Suppressor macrophage treated with lipopolysaccharide for 1 hour (primary cell): ENCODE data around the gene PSEN2.

Experiments
- DNase-seq, 3 donors: peaks; one replicate each; pipeline ENCODE4 v3.0.0-alpha.2; 2020 to 2022

The PSEN2 gene

DNA sequence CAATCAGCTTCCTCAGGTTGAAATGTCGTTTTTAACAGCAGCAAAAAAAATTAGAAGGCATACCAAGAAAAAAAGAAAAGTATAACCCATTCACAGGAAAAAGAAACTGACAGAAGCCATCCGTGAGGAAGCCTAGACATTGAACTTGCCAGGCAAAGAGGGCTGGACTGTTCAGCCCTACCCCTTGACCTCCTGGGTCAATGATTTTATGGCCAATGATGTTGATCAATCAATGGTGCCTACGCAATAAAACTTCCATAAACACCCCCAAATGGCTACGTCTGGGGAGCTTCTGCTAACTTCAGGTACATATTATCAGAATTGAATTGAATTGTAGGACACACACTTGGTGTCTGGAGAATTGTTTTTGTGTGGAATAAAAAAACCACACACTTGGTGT lies 4.8 kb upstream of the PSEN2 start:
- DNase-seq: no peak

GRCh38 chr1:226867461-226868054 lies 2.9 kb upstream of the PSEN2 start:
- DNase-seq: no peak

DNA sequence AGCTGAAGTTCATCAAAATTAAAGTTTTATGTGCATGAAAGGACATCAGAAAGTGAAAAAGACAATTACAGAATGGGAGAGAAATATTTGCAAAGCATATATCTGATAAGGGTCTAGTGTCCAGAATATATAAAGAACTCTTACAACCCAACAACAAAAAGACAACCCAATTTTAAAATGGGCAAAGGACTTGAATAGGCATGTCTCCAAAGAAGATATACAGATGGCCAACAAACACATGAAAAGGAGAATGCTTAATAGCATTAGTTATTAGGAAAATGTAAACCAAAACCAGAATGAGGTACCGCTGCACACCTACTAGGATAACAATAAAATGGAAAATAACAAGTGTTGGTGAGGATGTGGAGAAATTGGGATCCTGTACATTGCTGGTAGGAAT lies 1.7 kb upstream of the PSEN2 start:
- no peak for DNase-seq

- DNase-seq: no peak
Observed at GRCh38 chr1:226870026-226870400, 403 bp upstream of the PSEN2 start.

- no peak for DNase-seq
Observed at GRCh38 chr1:226871636-226872327, 1.4 kb downstream of the PSEN2 start.

DNA sequence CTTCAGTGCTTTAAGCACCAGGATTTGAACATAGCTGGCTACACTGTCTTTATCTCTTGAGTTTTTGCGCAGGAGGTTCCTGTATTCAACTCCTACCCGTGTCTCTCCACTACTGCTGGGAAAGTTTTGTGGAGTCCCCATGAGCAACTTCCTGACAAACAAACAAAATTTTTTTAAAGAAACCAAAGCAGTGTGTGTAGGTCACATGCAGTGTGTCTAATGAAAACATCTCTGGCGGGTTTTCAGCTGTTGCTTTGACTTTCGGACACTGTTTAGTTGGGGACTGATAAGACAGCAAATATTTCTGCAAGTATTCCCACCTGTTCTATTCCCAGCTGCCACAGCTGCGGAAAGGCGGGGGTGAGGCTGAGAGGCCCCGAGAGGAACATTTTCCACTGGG lies 2.0 kb downstream of the PSEN2 start:
- peak; percentile 81 to 91 (median 87) for DNase-seq

DNA sequence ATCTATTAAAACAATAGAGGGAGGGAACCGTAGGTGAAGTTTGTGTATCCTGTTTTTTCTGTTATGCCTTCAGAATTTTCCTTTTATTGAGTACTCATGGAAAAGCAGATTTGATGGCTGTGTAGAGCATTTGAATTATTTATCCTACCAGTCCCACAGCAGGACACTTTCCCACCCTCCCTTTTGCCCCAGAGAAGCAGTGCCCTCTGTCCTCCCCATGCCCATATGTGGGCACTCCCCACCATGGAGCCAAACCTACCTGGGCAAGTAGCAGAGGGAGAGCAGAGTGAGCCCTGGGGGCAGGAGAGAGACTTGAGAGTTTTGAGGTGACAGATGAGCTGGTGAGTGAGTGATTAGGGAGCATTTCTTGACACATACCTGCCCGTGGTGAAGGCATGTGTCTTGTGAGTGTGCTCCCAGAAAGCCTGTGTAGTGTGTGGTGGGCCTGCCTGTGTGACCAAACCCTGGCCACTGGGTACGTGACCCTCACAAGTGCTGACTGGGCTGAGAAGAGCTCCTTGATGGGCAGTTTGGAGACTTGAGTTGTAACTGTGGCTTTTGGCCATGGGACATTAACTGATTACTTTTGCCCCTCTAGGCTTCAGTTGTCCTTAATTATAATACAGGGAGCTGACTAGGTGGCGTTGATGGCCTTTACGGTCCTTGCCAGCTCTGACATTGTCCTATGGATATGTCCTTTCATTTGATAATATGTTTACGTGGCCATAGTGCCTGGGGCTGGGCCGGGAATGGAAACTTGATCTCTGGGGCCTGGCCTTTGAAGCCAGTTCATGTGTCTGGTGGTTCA lies 3.6 kb downstream of the PSEN2 start:
- peak in 1 of 3 donors; percentile 17 for DNase-seq

DNA sequence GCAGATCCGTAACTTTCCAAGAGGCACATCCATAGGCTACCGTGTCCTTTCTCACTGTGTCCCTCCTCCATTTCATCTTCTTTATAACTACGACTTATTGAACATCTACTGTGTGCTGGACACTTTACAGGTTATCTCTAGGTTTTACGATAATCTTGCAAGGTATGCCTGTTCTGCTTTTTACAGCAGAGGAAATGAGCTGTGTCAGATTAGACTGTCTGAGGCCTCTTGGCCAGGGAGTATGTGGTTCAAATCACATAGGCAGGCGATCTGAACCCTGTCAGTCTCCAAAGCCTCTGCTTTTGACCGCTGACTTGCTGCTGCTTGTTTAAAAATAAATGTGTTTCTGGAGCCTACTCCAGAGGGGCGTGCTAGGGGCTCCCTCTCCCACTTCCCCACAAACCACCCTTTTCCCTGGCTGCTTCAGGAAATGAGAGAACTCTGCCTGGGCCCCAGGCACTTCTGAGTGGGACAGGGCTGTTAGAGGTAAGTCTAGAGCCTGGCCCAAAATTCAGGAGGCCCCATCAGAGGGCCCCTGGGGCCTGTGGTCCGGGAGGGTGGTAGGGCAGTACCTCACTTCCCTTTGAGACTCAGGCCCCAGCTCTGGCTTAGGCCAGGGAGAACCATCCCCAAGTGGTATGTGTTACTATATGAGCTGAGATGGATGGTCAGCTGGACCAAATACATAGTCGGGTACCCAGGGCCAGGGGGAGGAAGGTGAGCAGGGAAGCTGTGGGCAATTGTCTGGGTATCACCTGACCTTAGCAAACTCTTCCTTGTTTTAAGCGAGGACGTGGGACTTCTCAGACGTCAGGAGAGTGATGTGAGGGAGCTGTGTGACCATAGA lies 4.4 kb downstream of the PSEN2 start:
- DNase-seq: peak in 1 of 3 donors; percentile 15

DNA sequence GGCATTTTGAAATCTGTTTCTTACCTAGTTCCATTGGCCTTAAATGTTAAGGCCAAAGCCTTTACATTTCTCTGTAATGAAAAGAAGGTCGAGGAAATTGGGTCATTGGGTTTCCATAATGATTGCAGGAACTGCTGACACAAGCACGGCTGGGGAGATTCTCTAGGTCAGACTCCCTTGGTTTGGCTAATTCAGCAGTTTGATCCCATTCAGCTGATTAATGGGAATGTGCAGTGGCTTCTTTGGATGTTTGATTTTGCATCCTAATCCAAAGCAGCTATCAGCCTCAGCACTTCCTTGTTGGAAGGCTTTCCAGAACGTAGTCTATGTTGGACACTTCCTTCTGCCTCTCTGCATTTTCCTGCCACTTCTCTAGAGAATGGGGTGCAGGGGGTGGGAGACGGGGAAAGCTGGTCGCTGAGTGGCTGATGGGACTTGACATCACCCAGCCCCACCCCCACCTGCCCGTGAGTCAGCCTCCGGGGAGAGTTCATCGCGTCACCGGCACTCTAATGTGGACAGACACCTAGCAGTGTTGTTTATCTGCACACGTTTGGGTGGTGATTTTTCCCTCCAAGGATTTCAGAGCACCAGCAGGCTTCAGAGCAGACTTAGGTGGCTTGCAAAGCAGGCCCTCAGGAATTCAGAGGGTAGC lies 5.4 kb downstream of the PSEN2 start:
- DNase-seq: peak in 1 of 3 donors; percentile 18

DNA sequence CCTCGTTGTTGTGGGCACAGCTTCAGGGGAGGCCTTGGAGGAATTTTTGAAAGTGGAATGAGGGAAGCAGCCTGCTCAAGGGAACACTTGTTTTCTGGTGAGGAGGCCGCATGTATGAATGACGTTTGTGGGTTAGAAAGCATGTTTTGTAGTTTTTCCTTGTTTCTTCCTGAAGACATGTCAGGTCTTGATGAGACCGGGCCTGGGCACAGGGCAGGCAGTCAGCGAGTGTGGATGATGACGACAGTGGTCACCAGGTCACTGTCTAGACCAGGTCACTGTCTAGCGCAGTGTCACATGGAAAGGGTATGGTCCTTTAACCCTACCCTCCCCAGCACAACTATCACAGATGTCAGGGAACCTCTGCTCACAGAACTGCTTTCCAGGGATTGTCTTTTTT lies 7.3 kb downstream of the PSEN2 start:
- no peak for DNase-seq

DNA sequence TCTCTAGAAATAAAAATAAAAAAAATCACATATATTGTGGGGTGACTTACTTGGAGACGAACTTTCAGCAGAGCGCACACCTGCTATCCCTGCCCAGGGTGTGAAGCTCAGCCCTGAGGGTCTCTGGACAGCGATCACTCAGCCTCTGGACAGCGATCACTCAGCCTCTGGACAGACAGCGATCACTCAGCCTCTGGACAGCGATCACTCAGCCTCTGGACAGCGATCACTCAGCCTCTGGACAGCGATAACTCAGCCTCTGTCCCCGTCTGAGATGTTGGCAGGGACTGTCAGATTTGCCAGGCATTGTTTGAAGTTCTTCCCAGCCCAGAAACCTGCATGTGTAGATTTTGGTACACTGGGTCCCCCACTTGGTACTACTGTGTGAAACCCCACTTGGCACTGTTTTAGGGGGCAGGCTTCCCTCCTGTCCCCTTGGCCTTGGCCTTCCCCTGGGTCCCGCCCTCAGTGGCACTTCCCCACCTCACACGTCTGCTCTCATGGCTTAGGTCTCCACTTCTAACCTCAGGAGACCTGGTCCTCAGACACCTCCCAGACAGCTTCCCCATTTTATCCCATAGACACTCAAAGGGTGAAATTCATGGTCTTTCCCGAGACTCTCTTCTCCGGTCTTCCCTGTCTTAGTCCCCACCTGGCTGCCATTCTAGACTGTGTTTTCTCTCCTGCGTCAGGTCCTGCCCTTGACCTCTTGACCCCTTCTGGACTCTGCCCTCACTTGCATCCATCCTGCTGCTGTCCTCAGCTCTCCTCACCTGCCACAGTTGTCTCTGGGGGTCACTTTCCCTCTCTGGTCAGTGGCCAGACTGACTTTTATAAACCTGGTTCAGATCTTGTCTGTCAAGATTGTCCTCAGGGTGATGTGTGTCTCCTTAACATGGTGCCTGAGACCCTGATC lies 10.2 kb downstream of the PSEN2 start:
- no peak for DNase-seq

- no peak for DNase-seq
Observed at GRCh38 chr1:226881515-226882185, 11.2 kb downstream of the PSEN2 start.

DNA sequence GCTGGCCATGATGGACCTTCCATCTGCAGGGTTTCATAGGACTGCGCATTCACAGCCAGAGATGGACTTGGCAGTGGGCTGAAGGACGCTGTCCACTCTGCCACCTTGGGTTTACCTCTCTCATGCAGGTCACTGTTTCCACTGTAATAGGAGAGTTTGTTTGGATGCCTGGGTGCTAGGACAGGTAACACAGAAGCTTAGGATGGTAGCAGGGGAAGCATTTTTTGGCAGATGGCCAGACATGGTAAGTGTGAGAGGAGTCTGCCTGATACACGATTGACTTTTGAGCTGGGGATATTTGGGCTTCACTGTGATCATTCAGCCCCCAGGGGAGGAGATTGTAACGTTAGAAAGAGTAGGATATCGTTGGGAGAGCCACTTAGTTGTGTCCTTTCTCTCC lies 11.8 kb downstream of the PSEN2 start:
- DNase-seq: peak in 1 of 3 donors; percentile 14

- DNase-seq: peak; percentile 44 to 78 (median 47)
Observed at GRCh38 chr1:226882631-226883409, 12.4 kb downstream of the PSEN2 start.

DNA sequence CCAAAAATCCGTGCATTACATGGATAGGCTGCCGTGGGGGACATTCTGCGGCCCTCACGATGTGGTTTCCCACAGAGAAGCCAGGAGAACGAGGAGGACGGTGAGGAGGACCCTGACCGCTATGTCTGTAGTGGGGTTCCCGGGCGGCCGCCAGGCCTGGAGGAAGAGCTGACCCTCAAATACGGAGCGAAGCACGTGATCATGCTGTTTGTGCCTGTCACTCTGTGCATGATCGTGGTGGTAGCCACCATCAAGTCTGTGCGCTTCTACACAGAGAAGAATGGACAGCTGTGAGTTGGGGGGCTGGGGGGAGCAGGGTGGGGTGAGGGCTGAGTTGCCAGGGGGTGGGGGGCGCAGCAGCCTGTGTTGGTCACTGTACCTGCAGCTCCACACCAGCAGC lies 13.2 kb downstream of the PSEN2 start:
- DNase-seq: no peak

DNA sequence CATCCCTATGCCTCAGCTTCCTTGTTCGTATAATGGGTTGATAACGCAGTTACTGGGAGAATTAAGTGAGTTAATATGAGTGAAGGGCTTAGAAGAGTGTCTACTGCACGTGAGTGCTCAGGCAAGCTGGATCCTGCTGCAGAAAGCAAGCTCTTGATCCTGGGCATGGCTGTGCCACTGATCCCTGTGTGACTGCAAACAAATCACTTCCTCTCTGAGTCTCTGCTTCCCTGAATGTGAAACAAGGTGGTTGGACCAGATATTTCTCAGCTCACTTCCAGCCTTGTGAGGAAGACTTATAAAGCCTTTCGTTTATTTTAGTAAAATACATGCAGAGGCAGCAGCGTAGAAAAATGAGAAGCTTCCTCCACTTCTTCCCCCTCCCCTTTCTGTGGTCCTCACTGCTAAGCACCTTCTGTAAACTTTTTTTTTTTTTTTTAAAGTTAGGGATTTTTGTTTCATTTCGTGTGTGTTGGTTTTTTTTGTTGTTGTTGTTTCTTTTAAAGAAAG lies 13.8 kb downstream of the PSEN2 start:
- peak in 2 of 3 donors; percentile 18 to 44 for DNase-seq

- DNase-seq: peak in 1 of 3 donors; percentile 11
Observed at GRCh38 chr1:226884966-226885820, 14.8 kb downstream of the PSEN2 start.

DNA sequence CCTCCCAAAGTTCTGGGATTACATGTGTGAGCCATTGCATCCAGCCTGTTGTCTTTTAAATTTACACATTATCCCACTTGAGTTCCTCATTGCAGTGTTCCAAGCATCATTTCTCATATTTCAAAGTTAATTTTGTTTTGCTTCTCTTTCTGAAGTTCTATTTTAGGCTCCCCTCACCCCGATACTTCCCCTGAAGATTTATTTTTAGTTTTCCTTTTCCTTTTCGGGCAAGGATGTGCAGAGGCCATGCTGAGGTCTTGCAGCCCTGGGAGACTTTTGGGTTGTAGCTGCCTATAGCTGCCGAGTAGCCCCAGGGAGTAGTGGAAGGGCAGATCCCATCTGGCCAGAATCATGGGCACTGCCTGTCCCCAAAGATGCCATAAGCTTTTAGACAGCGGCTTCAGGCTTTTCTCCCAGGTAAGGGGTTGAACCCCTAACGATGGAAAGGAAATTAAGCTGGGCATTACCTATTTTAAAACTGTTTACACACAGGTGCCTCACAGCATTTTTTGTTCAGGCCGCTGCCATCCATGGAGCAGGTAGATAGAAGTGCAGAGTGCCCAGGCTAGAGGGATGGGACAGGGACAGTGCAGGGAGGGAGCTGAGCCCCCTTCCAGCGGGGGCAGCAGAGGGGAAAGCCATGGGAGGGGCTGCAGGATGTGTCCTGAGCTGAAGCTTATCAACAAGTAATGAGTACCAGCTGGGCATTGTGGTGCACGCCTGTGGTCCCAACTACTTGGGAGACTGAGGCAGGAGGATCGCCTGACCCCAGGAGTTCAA lies 15.9 kb downstream of the PSEN2 start:
- peak; percentile 22 to 39 (median 29) for DNase-seq
